ENCODE data around the gene ZNF41.

ZNF41 gene

GRCh38 chrX:47489507-47490275 lies 6.7 kb upstream of the ZNF41 start:
- no peak for DNase-seq

DNA sequence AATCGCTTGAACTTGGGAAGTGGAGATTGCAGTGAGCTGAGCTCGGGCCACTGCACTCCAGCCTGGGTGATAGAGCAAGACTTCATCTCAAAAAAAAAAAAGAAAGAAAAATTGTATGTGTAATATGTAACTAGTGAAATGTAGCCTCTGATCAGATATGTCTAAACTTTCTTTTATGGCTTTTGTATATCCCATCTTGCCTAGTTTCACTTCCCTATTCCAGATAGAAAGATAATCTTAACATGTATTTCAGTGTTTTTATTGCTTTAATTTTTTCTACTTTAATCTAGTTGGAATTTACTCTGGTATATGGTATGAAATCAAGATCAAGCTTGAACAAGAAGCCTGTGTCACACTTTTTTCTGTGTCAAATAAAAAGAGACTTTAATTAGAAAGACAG lies 1.9 kb upstream of the ZNF41 start:
- no peak for DNase-seq

GRCh38 chrX:47483306-47484268 lies 565 bp upstream of the ZNF41 start:
- no peak for DNase-seq

GRCh38 chrX:47482065-47482511 lies 934 bp downstream of the ZNF41 start:
- DNase-seq, result no peak

- no peak for DNase-seq
Observed at GRCh38 chrX:47481160-47481559, 1.9 kb downstream of the ZNF41 start.

GRCh38 chrX:47480576-47480975 lies 2.4 kb downstream of the ZNF41 start:
- no peak for DNase-seq

- no peak for DNase-seq
Observed at GRCh38 chrX:47475476-47475875, 7.5 kb downstream of the ZNF41 start.

DNA sequence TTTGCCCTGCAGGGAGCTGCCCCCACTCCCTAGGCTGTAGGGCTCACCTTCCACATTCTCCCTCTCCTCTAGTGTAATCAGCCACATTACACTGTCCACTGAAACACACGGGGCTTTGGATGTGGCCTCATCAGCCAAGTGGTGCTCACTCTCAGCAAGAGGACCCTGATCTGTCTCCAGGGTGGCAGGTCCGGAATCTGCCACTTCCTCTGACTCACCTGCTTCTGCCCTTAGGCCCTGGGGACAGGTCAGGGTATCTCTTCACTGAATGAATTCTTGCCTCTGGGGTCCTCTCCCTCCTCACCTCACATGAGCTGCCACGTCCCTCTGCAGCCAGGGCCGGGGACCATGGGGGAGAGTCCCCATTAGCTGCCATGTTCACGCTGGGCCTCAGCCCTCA lies 15.9 kb downstream of the ZNF41 start:
- no peak for DNase-seq

- no peak for DNase-seq
Observed at GRCh38 chrX:47460561-47460960, 22.5 kb downstream of the ZNF41 start.

- no peak for DNase-seq
Observed at GRCh38 chrX:47458528-47458927, 24.5 kb downstream of the ZNF41 start.

- DNase-seq, result no peak
Observed at GRCh38 chrX:47456080-47456479, 26.9 kb downstream of the ZNF41 start.

DNA sequence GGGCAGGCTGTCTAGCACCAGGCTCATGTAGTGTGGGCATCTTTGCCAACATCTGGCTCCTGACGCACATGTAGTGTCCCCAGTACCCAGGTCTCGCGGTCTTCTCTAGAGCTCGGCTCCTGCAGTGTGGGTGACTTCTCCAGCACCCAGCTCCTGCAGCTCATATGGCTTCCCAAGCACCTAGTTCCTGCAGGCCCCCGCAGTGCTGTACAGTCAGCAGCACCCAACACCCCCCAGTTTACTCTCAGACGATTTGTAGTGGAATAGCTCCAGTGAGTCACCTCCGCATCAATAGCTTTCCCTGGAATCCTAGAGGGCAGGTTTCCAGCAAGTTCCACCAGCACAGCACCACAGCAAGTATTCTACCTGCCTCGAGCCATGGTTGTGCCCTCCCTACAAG lies 30.9 kb downstream of the ZNF41 start:
- no peak for DNase-seq

- DNase-seq, result no peak
Observed at GRCh38 chrX:47448165-47448806, 34.7 kb downstream of the ZNF41 start.

DNA sequence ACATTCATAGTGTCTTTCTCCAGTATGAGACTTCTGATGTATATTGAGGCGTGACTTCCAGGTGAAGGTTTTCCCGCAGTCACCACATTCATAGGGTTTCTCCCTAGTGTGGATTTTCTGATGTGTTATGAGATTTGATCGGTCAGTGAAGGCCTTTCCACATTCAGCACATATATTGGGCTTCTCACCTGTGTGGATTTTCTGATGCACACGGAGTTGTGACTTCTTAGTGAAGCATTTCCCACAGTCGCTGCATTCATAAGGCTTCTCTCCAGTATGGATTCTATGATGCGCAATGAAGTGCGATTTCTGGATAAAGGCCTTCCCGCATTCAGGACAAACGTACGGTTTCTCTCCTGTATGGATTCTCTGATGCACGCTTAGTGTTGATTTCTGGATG lies 35.4 kb downstream of the ZNF41 start:
- no peak for DNase-seq

DNA sequence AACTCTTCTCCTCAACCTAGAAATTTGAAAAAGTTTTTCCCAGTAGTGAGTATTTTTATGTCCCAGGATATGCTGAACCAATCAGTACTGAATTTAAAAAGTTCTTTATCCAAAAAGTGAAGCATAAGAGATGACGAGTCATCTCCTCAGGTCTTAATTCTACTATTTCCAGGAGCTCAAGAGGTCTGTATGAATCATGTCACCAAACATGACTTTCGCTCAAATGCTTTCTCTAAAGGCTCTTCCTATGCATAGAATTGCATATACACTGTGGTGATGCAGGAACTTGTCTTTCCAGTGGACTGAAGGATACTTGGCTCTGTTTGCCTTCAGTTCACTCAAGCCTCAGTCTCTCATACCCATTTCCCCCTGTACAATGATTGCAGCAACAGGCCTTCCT lies 36.1 kb downstream of the ZNF41 start:
- DNase-seq, result no peak

- DNase-seq, result no peak
Observed at GRCh38 chrX:47446431-47446830, 36.6 kb downstream of the ZNF41 start.

DNA sequence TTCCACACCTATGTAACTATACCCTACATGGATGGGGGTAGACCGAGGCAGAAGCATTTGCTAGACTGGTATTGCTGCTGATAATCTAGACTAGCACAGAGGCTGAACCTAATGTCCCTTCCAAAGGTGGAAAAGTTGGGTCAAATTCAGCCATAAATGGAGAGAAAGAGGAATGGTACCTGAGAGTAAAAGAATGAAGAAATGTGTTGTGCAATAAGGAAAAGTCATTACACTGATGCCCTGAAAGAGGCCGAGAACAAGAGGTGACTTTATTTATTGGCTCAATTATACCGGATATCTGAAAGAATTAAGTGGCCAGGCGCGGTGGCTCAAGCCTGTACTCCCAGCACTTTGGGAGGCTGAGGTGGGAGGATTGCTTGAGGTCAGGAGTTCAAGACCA lies 52.1 kb downstream of the ZNF41 start:
- DNase-seq, result no peak

DNA sequence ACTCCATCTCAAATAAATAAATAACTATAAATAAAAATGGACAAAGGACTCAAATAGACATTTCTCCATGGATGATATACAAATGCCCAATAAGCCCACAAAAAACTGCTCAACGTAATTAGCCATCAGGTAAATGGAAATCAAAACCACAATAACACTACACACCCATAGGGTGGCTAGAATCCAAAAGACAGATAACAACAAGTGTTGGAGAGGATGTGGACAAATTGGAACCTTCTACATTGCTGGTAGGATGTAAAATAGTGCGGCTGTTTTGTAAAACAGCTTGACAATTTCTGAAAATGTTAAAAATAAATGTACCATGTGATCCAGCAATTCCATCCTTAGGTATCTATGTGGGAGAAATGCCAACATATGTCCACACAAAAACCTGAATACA lies 60.6 kb downstream of the ZNF41 start:
- DNase-seq, result no peak

DNA sequence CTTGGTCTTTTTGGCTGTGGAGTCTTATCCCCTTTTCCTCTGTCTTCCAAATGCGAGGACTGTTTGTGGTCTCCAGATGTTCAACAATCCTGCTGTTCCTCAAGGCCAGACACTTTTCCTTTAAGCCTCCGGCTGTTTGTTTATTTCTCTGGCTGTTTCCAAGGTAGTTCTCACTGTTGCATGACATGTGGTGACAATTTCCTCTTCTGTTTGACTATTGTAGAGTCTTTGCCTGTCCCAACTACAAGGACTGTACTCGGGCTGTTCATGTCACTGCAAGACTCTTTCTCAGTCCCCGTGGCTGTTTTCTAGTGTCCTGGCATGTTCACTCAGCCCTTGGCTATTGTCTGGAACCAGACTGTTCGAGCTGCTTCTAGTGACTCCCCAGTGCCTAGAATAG lies 62.1 kb downstream of the ZNF41 start:
- DNase-seq, result no peak

GRCh38 chrX:47420265-47420664 lies 62.8 kb downstream of the ZNF41 start:
- DNase-seq, result no peak

GRCh38 chrX:47413179-47413594 lies 69.8 kb downstream of the ZNF41 start:
- no peak for DNase-seq

Measured in amniotic stem cell (primary cell).